Neural crest cell (in vitro differentiated cells): Measurements from ENCODE around the gene UBXN11. TPM values are rescaled to one million over a fixed set of nuclear protein-coding genes. Genes with fewer than 3 reads are reported as not detected.
A peak's percentile ranks its signal among the peaks of the same experiment; 100 is the strongest.

Experiments
- DNase-seq: peaks from one replicate; pipeline ENCODE4 v3.0.0; 2021; ENCODE audit warnings: low read depth, mixed read lengths, low spot score
- H3K27ac Mint-ChIP-seq: one replicate; pipeline ENCODE4 v1.8.0; 2021; ENCODE audit warnings: mild to moderate bottlenecking, mixed read lengths; ENCODE audit not compliant: unreplicated experiment
- H3K27me3 Mint-ChIP-seq: 2 replicates; pipeline ENCODE4 v1.8.0; 2021; ENCODE audit warnings: low read depth, mild to moderate bottlenecking, mixed read lengths
- H3K36me3 Mint-ChIP-seq: 2 replicates; pipeline ENCODE4 v1.8.0; 2021; ENCODE audit warnings: low read depth, mild to moderate bottlenecking, mixed read lengths
- H3K4me1 Mint-ChIP-seq: 2 replicates; pipeline ENCODE4 v1.8.0; 2021; ENCODE audit warnings: mixed read lengths
- H3K4me3 Mint-ChIP-seq: one replicate; pipeline ENCODE4 v1.8.0; 2021; ENCODE audit warnings: mild to moderate bottlenecking, mixed read lengths
- H3K9me3 Mint-ChIP-seq: 2 replicates; pipeline ENCODE4 v1.8.0; 2021; ENCODE audit warnings: mixed read lengths
- CTCF ChIP-seq: fragments of 200-600 bp; sonication (generic); conservative IDR thresholded peaks from 2 replicates; pipeline ENCODE4 v1.5.0; 2021; ENCODE audit warnings: antibody characterized with exemption, mild to moderate bottlenecking
- total RNA-seq: library from RNA; stranded (reverse); gene quantifications from 2 replicates; pipeline ENCODE4 v1.2.1, GENCODE V29; 2021

The UBXN11 gene
- total RNA-seq, 1 donor from 2014 or later: 35.5 TPM

GRCh38 chr1:26324550-26324949 is 18.1 kb upstream of the UBXN11 start:
- Mint-ChIP-seq H3K27me3 (no peaks in the 10 kb centered on the region), H3K4me1 (peaks cover 5% of the 10 kb centered on the region), H3K36me3 (no peaks in the 10 kb centered on the region), H3K27ac (no peak overlapping the region), H3K4me3 (no peak overlapping the region), H3K9me3 (no peaks in the 10 kb centered on the region)
- TF ChIP-seq CTCF: no peak
- no peak for DNase-seq

- H3K9me3 Mint-ChIP-seq: no peaks in the 10 kb centered on the region
- H3K27me3 Mint-ChIP-seq: no peaks in the 10 kb centered on the region
- H3K36me3 Mint-ChIP-seq: no peaks in the 10 kb centered on the region
- TF ChIP-seq CTCF: no peak
- DNase-seq: no peak
- no peak overlapping the region for H3K4me3 Mint-ChIP-seq
- no peak overlapping the region for H3K27ac Mint-ChIP-seq
- peaks cover 5% of the 10 kb centered on the region for H3K4me1 Mint-ChIP-seq
Measured at GRCh38 chr1:26323382-26323781, 16.9 kb upstream of the UBXN11 start.

GRCh38 chr1:26322042-26322331 is 15.6 kb upstream of the UBXN11 start:
- no peak for DNase-seq
- H3K27ac Mint-ChIP-seq: no peak overlapping the region
- no peaks in the 10 kb centered on the region for H3K36me3 Mint-ChIP-seq
- H3K4me3 Mint-ChIP-seq: no peak overlapping the region
- no peak for TF ChIP-seq CTCF
- H3K27me3 Mint-ChIP-seq: no peaks in the 10 kb centered on the region
- H3K4me1 Mint-ChIP-seq: peaks cover 11% of the 10 kb centered on the region
- no peaks in the 10 kb centered on the region for H3K9me3 Mint-ChIP-seq

- no peak overlapping the region for H3K4me3 Mint-ChIP-seq
- H3K9me3 Mint-ChIP-seq: no peaks in the 10 kb centered on the region
- peak overlapping the region; percentile 76 for H3K27ac Mint-ChIP-seq
- peaks cover 11% of the 10 kb centered on the region for H3K4me1 Mint-ChIP-seq
- no peaks in the 10 kb centered on the region for H3K36me3 Mint-ChIP-seq
- TF ChIP-seq CTCF: peak; percentile 90
- DNase-seq: peak; percentile 98
- no peaks in the 10 kb centered on the region for H3K27me3 Mint-ChIP-seq
Measured at GRCh38 chr1:26321315-26322041, 15.0 kb upstream of the UBXN11 start.

GRCh38 chr1:26320896-26321295 is 14.5 kb upstream of the UBXN11 start:
- Mint-ChIP-seq H3K9me3 (no peaks in the 10 kb centered on the region), H3K27ac (no peak overlapping the region), H3K27me3 (no peaks in the 10 kb centered on the region), H3K36me3 (no peaks in the 10 kb centered on the region), H3K4me3 (no peak overlapping the region), H3K4me1 (peaks cover 15% of the 10 kb centered on the region)
- TF ChIP-seq CTCF: no peak
- no peak for DNase-seq
